Right lobe of liver (tissue), 4 donors: Measurements from ENCODE around the gene NEURL4.

Source experiments
- POLR2A ChIP-seq: fragments of 450-650 bp; IDR thresholded peaks from one replicate; pipeline ENCODE4 v1.6.1; 2017; ENCODE audit warnings: antibody characterized with exemption, mild to moderate bottlenecking
- TF ChIP-seq, protein P1 (sequence below), 4 donors: fragments of 200-600 bp in 3 of 4; fragments of 450-650 bp in 1 of 4; IDR thresholded peaks; one replicate each; pipeline versions ENCODE4 v1.5.1 to v1.8.0; 2016 to 2022; ENCODE audit warnings: antibody characterized with exemption in 4 of 4, mild to moderate bottlenecking in 2 of 4
- donor health status: DM: no; HTN: no; CAD: no.
- donor health status: DM: no; HTN: no; CAD: no.
- donor health status: DM: no; HTN: yes; CAD: no.

DNA sequence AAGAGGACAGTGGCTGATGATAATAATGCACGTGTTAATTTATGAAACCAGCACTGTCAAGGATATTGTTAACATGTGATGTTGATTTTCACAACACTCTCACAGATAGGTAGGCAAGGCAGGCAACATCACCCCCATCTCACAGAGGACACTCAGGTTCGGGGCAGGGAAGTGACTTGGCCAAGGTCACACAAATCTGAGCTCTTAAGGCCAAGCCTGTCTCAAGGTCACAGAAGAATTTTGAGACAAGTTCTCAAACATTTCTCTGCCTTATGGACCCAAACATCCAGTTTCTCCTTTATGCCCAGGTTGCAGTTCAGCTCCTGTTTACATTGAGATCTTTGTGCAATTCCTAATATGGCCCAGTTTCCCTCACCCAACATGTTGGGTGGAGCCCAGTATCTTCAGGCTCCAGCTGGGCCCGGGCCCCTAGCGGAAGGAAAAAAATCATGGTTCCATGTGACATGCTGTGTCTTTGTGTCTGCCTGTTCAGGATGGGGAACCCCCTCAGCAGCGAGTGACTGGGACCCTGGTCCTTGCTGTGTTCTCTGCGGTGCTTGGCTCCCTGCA lies 46.3 kb downstream of the NEURL4 start:
- TF ChIP-seq, protein P1, sequence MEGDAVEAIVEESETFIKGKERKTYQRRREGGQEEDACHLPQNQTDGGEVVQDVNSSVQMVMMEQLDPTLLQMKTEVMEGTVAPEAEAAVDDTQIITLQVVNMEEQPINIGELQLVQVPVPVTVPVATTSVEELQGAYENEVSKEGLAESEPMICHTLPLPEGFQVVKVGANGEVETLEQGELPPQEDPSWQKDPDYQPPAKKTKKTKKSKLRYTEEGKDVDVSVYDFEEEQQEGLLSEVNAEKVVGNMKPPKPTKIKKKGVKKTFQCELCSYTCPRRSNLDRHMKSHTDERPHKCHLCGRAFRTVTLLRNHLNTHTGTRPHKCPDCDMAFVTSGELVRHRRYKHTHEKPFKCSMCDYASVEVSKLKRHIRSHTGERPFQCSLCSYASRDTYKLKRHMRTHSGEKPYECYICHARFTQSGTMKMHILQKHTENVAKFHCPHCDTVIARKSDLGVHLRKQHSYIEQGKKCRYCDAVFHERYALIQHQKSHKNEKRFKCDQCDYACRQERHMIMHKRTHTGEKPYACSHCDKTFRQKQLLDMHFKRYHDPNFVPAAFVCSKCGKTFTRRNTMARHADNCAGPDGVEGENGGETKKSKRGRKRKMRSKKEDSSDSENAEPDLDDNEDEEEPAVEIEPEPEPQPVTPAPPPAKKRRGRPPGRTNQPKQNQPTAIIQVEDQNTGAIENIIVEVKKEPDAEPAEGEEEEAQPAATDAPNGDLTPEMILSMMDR (IDR thresholded peaks at IDR 0.05): no peak
- no peak for TF ChIP-seq POLR2A
